HepG2 (cell line): ENCODE measurements around the gene CENPB. TPM values are rescaled to one million over a fixed set of nuclear protein-coding genes. Genes with fewer than 3 reads are reported as not detected.

Experiments
- ETV6 ChIP-seq: sonication (generic); formaldehyde crosslinking; conservative IDR thresholded peaks from 2 replicates; pipeline ENCODE4 v1.4.0; 2020; ENCODE audit warnings: missing genetic modification reagents
- HMGXB4 ChIP-seq, 2 experiments: sonication (generic) in 1 of 2; formaldehyde crosslinking in 1 of 2; IDR thresholded peaks; 2 replicates each; pipeline versions ENCODE4 v1.4.0 to v1.6.1; 2018 to 2020; ENCODE audit warnings: missing genetic modification reagents in 2 of 2, borderline replicate concordance in 1 of 2, low read depth in 1 of 2, mild to moderate bottlenecking in 1 of 2, missing biosample characterization in 1 of 2
- KAT2B ChIP-seq: fragments of 150-350 bp; IDR thresholded peaks from 2 replicates; pipeline ENCODE4 v1.6.1; 2014; ENCODE audit warnings: low read depth, low read length, borderline replicate concordance
- LBX2 ChIP-seq: sonication (generic); formaldehyde crosslinking; IDR thresholded peaks from 2 replicates; pipeline ENCODE4 v1.5.0; 2020; ENCODE audit warnings: missing genetic modification reagents, mild to moderate bottlenecking, borderline replicate concordance
- NR2C2 ChIP-seq: sonication (generic); formaldehyde crosslinking; IDR thresholded peaks from 2 replicates; pipeline ENCODE4 v1.4.0; 2020; ENCODE audit warnings: missing genetic modification reagents, mild to moderate bottlenecking, moderate library complexity, borderline replicate concordance
- PHF21A ChIP-seq: sonication (generic); formaldehyde crosslinking; IDR thresholded peaks from 2 replicates; pipeline ENCODE4 v1.5.0; 2020; ENCODE audit warnings: mild to moderate bottlenecking, missing genetic modification reagents
- PRMT3 ChIP-seq: sonication (generic); formaldehyde crosslinking; IDR thresholded peaks from 2 replicates; pipeline ENCODE4 v1.8.1; 2022; ENCODE audit warnings: low read depth, mild to moderate bottlenecking, moderate library complexity, missing genetic modification reagents, borderline replicate concordance
- SNAI1 ChIP-seq: sonication (generic); formaldehyde crosslinking; IDR thresholded peaks from 2 replicates; pipeline ENCODE4 v1.5.0; 2020; ENCODE audit warnings: mild to moderate bottlenecking, missing genetic modification reagents, borderline replicate concordance
- TP53 ChIP-seq: sonication (generic); formaldehyde crosslinking; conservative IDR thresholded peaks from 2 replicates; pipeline ENCODE4 v1.4.0; 2020; ENCODE audit warnings: missing genetic modification reagents
- TRAFD1 ChIP-seq: sonication (generic); formaldehyde crosslinking; IDR thresholded peaks from 2 replicates; pipeline ENCODE4 v1.5.1; 2020; ENCODE audit warnings: missing genetic modification reagents, mild to moderate bottlenecking, borderline replicate concordance
- ZBTB33 ChIP-seq: sonication (generic); formaldehyde crosslinking; IDR thresholded peaks from 2 replicates; pipeline ENCODE4 v1.4.0; 2020; ENCODE audit warnings: missing genetic modification reagents
- ZNF160 ChIP-seq: sonication (generic); formaldehyde crosslinking; IDR thresholded peaks from 2 replicates; pipeline ENCODE4 v1.8.0; 2022; ENCODE audit warnings: mild to moderate bottlenecking, inconsistent platforms, missing genetic modification reagents
- ZNF224 ChIP-seq: sonication (generic); formaldehyde crosslinking; IDR thresholded peaks from 2 replicates; pipeline ENCODE4 v1.5.0; 2020; ENCODE audit warnings: mild to moderate bottlenecking, missing genetic modification reagents
- ZNF260 ChIP-seq: sonication (generic); formaldehyde crosslinking; IDR thresholded peaks from 2 replicates; pipeline ENCODE4 v1.4.0; 2020; ENCODE audit warnings: missing genetic modification reagents, low read depth, mild to moderate bottlenecking, borderline replicate concordance
- ZNF30 ChIP-seq: sonication (generic); formaldehyde crosslinking; IDR thresholded peaks from 2 replicates; pipeline ENCODE4 v1.5.0; 2020; ENCODE audit warnings: mild to moderate bottlenecking, missing genetic modification reagents
- polyA plus RNA-seq, 8 experiments: library from polyadenylated mRNA; depleted of rRNA in 3 of 8; stranded (reverse) in 7 of 8; unstranded in 1 of 8; fragments of >200 nt; fragmentation: Illumina TruSeq in 4 of 8; extraction: Trizol in 4 of 8; gene quantifications; 2 replicates each; pipeline versions ENCODE4 v1.2.1 to v1.2.3, GENCODE V29; 2011 to 2016; ENCODE audit warnings: low read depth in 4 of 8, missing spikeins in 1 of 8, mixed read lengths in 1 of 8; ENCODE audit not compliant: insufficient read depth in 1 of 8
- total RNA-seq, 5 experiments: library from RNA; depleted of rRNA; stranded (reverse); fragments of >200 nt; fragmentation: Illumina TruSeq; extraction: Trizol; gene quantifications; 2 replicates each; pipeline ENCODE4 v1.2.3, GENCODE V29; 2016; ENCODE audit warnings: low read depth in 1 of 5

Gene CENPB
- total and polyA plus RNA-seq, 2 of the 13 experiments (the other 11 are each of a cell fraction or from before 2014, with no cell fraction given): 10.4 to 54.5 TPM

GRCh38 chr20:3767427-3768341 lies 18.9 kb downstream of the CENPB start, which contains the start of gene ADISSP (continued):
- peak; percentile 57; the same call in 1 of the 2 replicates for TF ChIP-seq TRAFD1 (CRISPR knock-in tag)
- TF ChIP-seq PHF21A (CRISPR knock-in tag): peak; percentile 83; the same call in 1 of the 2 replicates
- TF ChIP-seq LBX2: 0 out of 2 replicates have a peak, but pooled peaks have one; percentile 10
- no peak for TF ChIP-seq ZBTB33 (CRISPR knock-in tag)
- no peak; the same call in 1 of the 2 replicates for TF ChIP-seq PRMT3 (CRISPR knock-in tag)
- peak; percentile 51; the same call in 1 of the 2 replicates for TF ChIP-seq ETV6 (CRISPR knock-in tag)
- TF ChIP-seq HMGXB4 (CRISPR knock-in tag; IDR thresholded peaks at IDR 0.05; ENCODE audit: borderline replicate concordance in 1 of 2, low read depth in 1 of 2): peak; percentile 86 to 93; a peak in 2 of 4 replicates
- TF ChIP-seq ZNF260 (CRISPR knock-in tag): no peak
- no peak for TF ChIP-seq KAT2B
- TF ChIP-seq ZNF224 (CRISPR knock-in tag): peak; percentile 93; the same call in 1 of the 2 replicates
- peak; percentile 80 for TF ChIP-seq NR2C2 (CRISPR knock-in tag)
- peak; percentile 87 for TF ChIP-seq SNAI1
- 0 out of 2 replicates have a peak, but pooled peaks have one; percentile 66 for TF ChIP-seq TP53 (CRISPR knock-in tag)
- peak; percentile 89 for TF ChIP-seq ZNF160 (CRISPR knock-in tag)
- peak; percentile 23; the same call in 1 of the 2 replicates for TF ChIP-seq ZNF30 (CRISPR knock-in tag)
